Left colon (tissue), 2 donors: Measurements from ENCODE around the gene CNMD. TPM values are rescaled to one million over a fixed set of nuclear protein-coding genes. Genes with fewer than 3 reads are reported as not detected.
"Not testable (repeated sequence)": the region's sequence is repeated elsewhere in the genome, so short reads cannot be mapped to it uniquely, and the experiment has no call there.

ENCODE experiments used
- ATAC-seq: fragments of 200-7000 bp; cut with Tn5 transposase; one replicate; pipeline ENCODE4 v1.9.1; 2020; ENCODE audit warnings: mild to moderate bottlenecking, moderate library complexity
- DNase-seq, 2 donors: peaks; one replicate each; pipeline ENCODE4 v3.0.0-alpha.2; 2020
- intact Hi-C, 2 donors: fragments of 100-400 bp; cut with DNase I in 1 of 2; cut with micrococcal nuclease in 1 of 2; formaldehyde crosslinking; loops; one replicate each; pipeline versions ENCODE4 v1.11.2 to v1.14.0; 2022; cut with DNase I, micrococcal nuclease
- total RNA-seq, 2 donors: library from RNA; stranded (reverse); fragmentation: NEBNext Ultra II Directional; extraction: Animal tissue kit (Norgen Biotek cat#: 25700); gene quantifications; one replicate each; pipeline ENCODE4 v1.2.1, GENCODE V29; 2021
- donor health status: DM: no; HTN: no; CAD: no.
- donor health status: DM: yes; HTN: yes; CAD: no.

CNMD gene
- total RNA-seq, 2 donors from 2014 or later = not detected

- intact Hi-C loops = no loop called here
- DNase-seq (no peak), ATAC-seq (no peak)
These were observed 11.1 kb upstream of the CNMD start for GRCh38 chr13:52750713-52751112.

- DNase-seq = no peak
- intact Hi-C loops = no loop called here
- ATAC-seq = no peak
These were observed 9.8 kb upstream of the CNMD start for GRCh38 chr13:52749419-52749818.

- intact Hi-C loops = no loop called here
- no peak for DNase-seq
- no peak for ATAC-seq
These were observed 6.5 kb upstream of the CNMD start for GRCh38 chr13:52746141-52746540.

GRCh38 chr13:52744842-52745375 is 5.3 kb upstream of the CNMD start:
- intact Hi-C loops = no loop called here
- DNase-seq = no peak
- no peak for ATAC-seq

- no peak for ATAC-seq
- intact Hi-C loops = no loop called here
- DNase-seq = no peak
These were observed 4.4 kb upstream of the CNMD start for GRCh38 chr13:52743988-52744387.

- DNase-seq (no peak), ATAC-seq (no peak)
- intact Hi-C loops = no loop called here
These were observed 3.9 kb upstream of the CNMD start for GRCh38 chr13:52743569-52743968.

GRCh38 chr13:52738719-52739467 is 727 bp downstream of the CNMD start:
- DNase-seq = no peak
- intact Hi-C loops = no loop called here
- no peak for ATAC-seq

GRCh38 chr13:52737965-52738364 is 1.7 kb downstream of the CNMD start:
- intact Hi-C loops = no loop called here
- DNase-seq (no peak), ATAC-seq (no peak)

- DNase-seq (no peak), ATAC-seq (no peak)
- intact Hi-C loops = no loop called here
These were observed 2.2 kb downstream of the CNMD start for GRCh38 chr13:52737451-52737850.

- ATAC-seq (no peak), DNase-seq (no peak)
- intact Hi-C loops = no loop called here
These were observed 2.7 kb downstream of the CNMD start for GRCh38 chr13:52736891-52737290.

- no peak for DNase-seq
- no peak for ATAC-seq
- intact Hi-C loops = no loop called here
These were observed 5.5 kb downstream of the CNMD start for GRCh38 chr13:52734075-52734623.

- intact Hi-C loops = no loop called here
- ATAC-seq = no peak
- DNase-seq = no peak
These were observed 13.4 kb downstream of the CNMD start for GRCh38 chr13:52726258-52726657.

GRCh38 chr13:52725302-52725701 is 14.3 kb downstream of the CNMD start:
- intact Hi-C loops = no loop called here
- ATAC-seq (no peak), DNase-seq (no peak)

GRCh38 chr13:52723181-52723580 is 16.4 kb downstream of the CNMD start:
- intact Hi-C loops = no loop called here
- DNase-seq (no peak), ATAC-seq (no peak)

GRCh38 chr13:52721356-52721755 is 18.3 kb downstream of the CNMD start:
- DNase-seq, intact Hi-C loops: not testable (repeated sequence)
- peak; percentile 57 for ATAC-seq

- intact Hi-C loops, DNase-seq, ATAC-seq: not testable (repeated sequence)
These were observed 18.7 kb downstream of the CNMD start for GRCh38 chr13:52720904-52721303.

- DNase-seq = peak; percentile 15 to 28
- no peak for ATAC-seq
- intact Hi-C loops = no loop called here
These were observed 25.7 kb downstream of the CNMD start for GRCh38 chr13:52713894-52714293.

GRCh38 chr13:52712385-52712784 is 27.2 kb downstream of the CNMD start:
- intact Hi-C loops = no loop called here
- DNase-seq = no peak
- ATAC-seq = no peak

GRCh38 chr13:52711286-52711685 is 28.3 kb downstream of the CNMD start:
- intact Hi-C loops = no loop called here
- ATAC-seq (no peak), DNase-seq (no peak)

GRCh38 chr13:52708266-52708665 is 31.4 kb downstream of the CNMD start:
- DNase-seq, ATAC-seq, intact Hi-C loops: not testable (repeated sequence)

GRCh38 chr13:52707375-52707774 is 32.2 kb downstream of the CNMD start:
- intact Hi-C loops = no loop called here
- ATAC-seq (no peak), DNase-seq (no peak)
